Astrocyte (in vitro differentiated cells and primary cell): ENCODE results near the gene PADI2. TPM values are rescaled to one million over a fixed set of nuclear protein-coding genes. Genes with fewer than 3 reads are reported as not detected.

Experiments
- DNase-seq: peaks from one replicate; pipeline ENCODE4 v3.0.0-alpha.2; 2010; ENCODE audit warnings: low read depth
- FAIRE-seq: peaks from 2 replicates; lab custom pipeline; 2011; peaks lifted over from hg19 to GRCh38; lab: Jason Lieb, UNC
- H2AFZ ChIP-seq: 2 replicates; pipeline ENCODE4 v1.6.0; 2012; ENCODE audit warnings: low read depth, low read length, inconsistent platforms
- H3K27ac ChIP-seq: 2 replicates; pipeline ENCODE4 v1.5.1; 2011; ENCODE audit warnings: low read depth, low read length, inconsistent platforms
- H3K27me3 ChIP-seq: 2 replicates; pipeline ENCODE4 v1.6.0; 2011; ENCODE audit warnings: low read length, inconsistent platforms; ENCODE audit not compliant: insufficient read depth
- H3K36me3 ChIP-seq: 2 replicates; pipeline ENCODE4 v1.5.1; 2011; ENCODE audit warnings: low read length, inconsistent platforms; ENCODE audit not compliant: insufficient read depth
- H3K4me1 ChIP-seq: 2 replicates; pipeline ENCODE4 v1.5.1; 2011; ENCODE audit warnings: low read length, inconsistent platforms; ENCODE audit not compliant: insufficient read depth
- H3K4me2 ChIP-seq: 2 replicates; pipeline ENCODE4 v1.6.0; 2012; ENCODE audit warnings: low read length, inconsistent platforms
- H3K4me3 ChIP-seq: 2 replicates; pipeline ENCODE4 v1.5.1; 2011; ENCODE audit warnings: low read depth, mild to moderate bottlenecking, low read length, inconsistent platforms; ENCODE audit not compliant: insufficient read depth
- H3K79me2 ChIP-seq: 2 replicates; pipeline ENCODE4 v1.6.0; 2012; ENCODE audit warnings: mild to moderate bottlenecking, low read length, inconsistent platforms; ENCODE audit not compliant: insufficient read depth
- H3K9ac ChIP-seq: 2 replicates; pipeline ENCODE4 v1.6.0; 2012; ENCODE audit warnings: mild to moderate bottlenecking, low read length, inconsistent platforms
- H3K9me3 ChIP-seq: 2 replicates; pipeline ENCODE4 v1.5.1; 2012; ENCODE audit warnings: low read depth, mild to moderate bottlenecking, low read length, inconsistent platforms; ENCODE audit not compliant: insufficient read depth
- H4K20me1 ChIP-seq: 2 replicates; pipeline ENCODE4 v1.6.0; 2012; ENCODE audit warnings: low read length, inconsistent platforms; ENCODE audit not compliant: insufficient read depth
- H3K27ac Mint-ChIP-seq: one replicate; pipeline ENCODE4 v1.8.0; 2021; ENCODE audit warnings: mild to moderate bottlenecking, mixed read lengths; ENCODE audit not compliant: unreplicated experiment
- H3K27me3 Mint-ChIP-seq: one replicate; pipeline ENCODE4 v1.8.0; 2021; ENCODE audit warnings: low read depth, mixed read lengths; ENCODE audit not compliant: unreplicated experiment
- H3K36me3 Mint-ChIP-seq: one replicate; pipeline ENCODE4 v1.8.0; 2021; ENCODE audit warnings: low read depth, mixed read lengths; ENCODE audit not compliant: unreplicated experiment
- H3K4me1 Mint-ChIP-seq: one replicate; pipeline ENCODE4 v1.8.0; 2021; ENCODE audit warnings: low read depth, mixed read lengths; ENCODE audit not compliant: unreplicated experiment
- H3K4me3 Mint-ChIP-seq: one replicate; pipeline ENCODE4 v1.8.0; 2021; ENCODE audit warnings: mild to moderate bottlenecking, moderate library complexity, mixed read lengths; ENCODE audit not compliant: unreplicated experiment
- H3K9me3 Mint-ChIP-seq: one replicate; pipeline ENCODE4 v1.8.0; 2021; ENCODE audit warnings: mild to moderate bottlenecking, mixed read lengths; ENCODE audit not compliant: unreplicated experiment
- EZH2 ChIP-seq: IDR thresholded peaks from 2 replicates; pipeline ENCODE4 v1.6.1; 2012; ENCODE audit warnings: mild to moderate bottlenecking, low read length, inconsistent platforms; ENCODE audit not compliant: insufficient read depth
- total RNA-seq: library from RNA; stranded (reverse); gene quantifications from 2 replicates; pipeline ENCODE4 v1.2.1, GENCODE V29; 2021
- TF ChIP-seq, protein P1 (sequence below): IDR thresholded peaks from 2 replicates; pipeline ENCODE4 v1.5.1; 2011; ENCODE audit warnings: low read depth, mild to moderate bottlenecking, inconsistent platforms, low read length, moderate library complexity; ENCODE audit not compliant: insufficient read depth

Gene PADI2
- total RNA-seq, 1 donor from 2014 or later: 0.48 TPM

DNA sequence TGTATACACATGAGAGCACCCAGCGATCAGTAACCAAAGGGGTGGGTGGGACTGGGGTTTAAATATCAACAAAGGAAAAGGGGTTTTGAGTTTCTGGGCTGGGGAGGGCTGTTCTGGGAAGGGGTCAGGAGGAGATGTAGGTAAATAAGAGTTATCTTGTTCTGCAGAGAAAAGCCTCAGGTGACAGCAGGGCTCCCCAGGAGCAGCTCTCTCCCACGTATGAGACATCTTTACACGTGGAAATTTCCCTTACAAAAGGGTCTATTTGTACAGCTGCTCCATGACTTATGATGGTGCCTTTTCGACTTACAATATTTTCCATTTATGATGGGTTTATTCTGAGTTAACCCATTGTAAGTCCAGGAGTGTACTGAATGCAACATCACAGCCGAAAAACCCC is 16.3 kb upstream of the PADI2 start:
- Histone ChIP-seq H4K20me1 (no peaks in the 10 kb centered on the region), H3K9me3 (no peaks in the 10 kb centered on the region), H3K4me2 (no peak overlapping the region), H3K9ac (no peak overlapping the region), H3K36me3 (no peaks in the 10 kb centered on the region), H3K27me3 (no peaks in the 10 kb centered on the region), H3K4me3 (no peak overlapping the region), H3K79me2 (no peaks in the 10 kb centered on the region), H2AFZ (no peak overlapping the region), H3K4me1 (no peaks in the 10 kb centered on the region), H3K27ac (no peak overlapping the region)
- Mint-ChIP-seq H3K27me3 (peaks cover 23% of the 10 kb centered on the region), H3K4me1 (no peaks in the 10 kb centered on the region), H3K9me3 (peaks cover 3% of the 10 kb centered on the region), H3K36me3 (peaks cover 2% of the 10 kb centered on the region), H3K4me3 (no peak overlapping the region), H3K27ac (no peak overlapping the region)
- TF ChIP-seq, protein P1, sequence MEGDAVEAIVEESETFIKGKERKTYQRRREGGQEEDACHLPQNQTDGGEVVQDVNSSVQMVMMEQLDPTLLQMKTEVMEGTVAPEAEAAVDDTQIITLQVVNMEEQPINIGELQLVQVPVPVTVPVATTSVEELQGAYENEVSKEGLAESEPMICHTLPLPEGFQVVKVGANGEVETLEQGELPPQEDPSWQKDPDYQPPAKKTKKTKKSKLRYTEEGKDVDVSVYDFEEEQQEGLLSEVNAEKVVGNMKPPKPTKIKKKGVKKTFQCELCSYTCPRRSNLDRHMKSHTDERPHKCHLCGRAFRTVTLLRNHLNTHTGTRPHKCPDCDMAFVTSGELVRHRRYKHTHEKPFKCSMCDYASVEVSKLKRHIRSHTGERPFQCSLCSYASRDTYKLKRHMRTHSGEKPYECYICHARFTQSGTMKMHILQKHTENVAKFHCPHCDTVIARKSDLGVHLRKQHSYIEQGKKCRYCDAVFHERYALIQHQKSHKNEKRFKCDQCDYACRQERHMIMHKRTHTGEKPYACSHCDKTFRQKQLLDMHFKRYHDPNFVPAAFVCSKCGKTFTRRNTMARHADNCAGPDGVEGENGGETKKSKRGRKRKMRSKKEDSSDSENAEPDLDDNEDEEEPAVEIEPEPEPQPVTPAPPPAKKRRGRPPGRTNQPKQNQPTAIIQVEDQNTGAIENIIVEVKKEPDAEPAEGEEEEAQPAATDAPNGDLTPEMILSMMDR: no peak
- TF ChIP-seq EZH2: no peak
- DNase-seq (no peak), FAIRE-seq (no peak)

DNA sequence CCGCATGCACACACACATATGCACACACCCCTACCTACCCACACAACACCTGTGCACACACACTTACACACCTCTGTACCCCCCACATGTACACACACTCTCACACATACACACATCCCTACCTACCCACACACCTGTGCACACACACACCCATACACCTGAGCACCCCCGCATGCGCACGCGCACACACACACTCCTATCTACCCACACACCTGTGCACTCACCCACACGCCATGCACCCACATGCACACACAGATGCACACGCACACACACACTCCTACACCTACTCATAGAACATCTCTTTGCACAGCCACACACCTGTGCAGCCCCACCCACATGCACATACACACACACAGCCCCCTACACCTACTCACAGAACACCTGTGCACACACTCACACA is 15.5 kb upstream of the PADI2 start:
- no peak overlapping the region for H3K9ac ChIP-seq
- Mint-ChIP-seq H3K4me1 (no peaks in the 10 kb centered on the region), H3K36me3 (peaks cover 2% of the 10 kb centered on the region), H3K4me3 (no peak overlapping the region), H3K9me3 (peaks cover 3% of the 10 kb centered on the region), H3K27ac (no peak overlapping the region), H3K27me3 (peaks cover 23% of the 10 kb centered on the region)
- no peak for TF ChIP-seq EZH2
- TF ChIP-seq, protein P1: no peak
- H4K20me1 ChIP-seq: no peaks in the 10 kb centered on the region
- H3K4me2 ChIP-seq: no peak overlapping the region
- H2AFZ ChIP-seq: no peak overlapping the region
- no peak overlapping the region for H3K27ac ChIP-seq
- FAIRE-seq: no peak
- DNase-seq: no peak
- H3K27me3 ChIP-seq: no peaks in the 10 kb centered on the region
- H3K4me1 ChIP-seq: no peaks in the 10 kb centered on the region
- H3K4me3 ChIP-seq: no peak overlapping the region
- H3K9me3 ChIP-seq: no peaks in the 10 kb centered on the region
- H3K36me3 ChIP-seq: no peaks in the 10 kb centered on the region
- H3K79me2 ChIP-seq: no peaks in the 10 kb centered on the region

DNA sequence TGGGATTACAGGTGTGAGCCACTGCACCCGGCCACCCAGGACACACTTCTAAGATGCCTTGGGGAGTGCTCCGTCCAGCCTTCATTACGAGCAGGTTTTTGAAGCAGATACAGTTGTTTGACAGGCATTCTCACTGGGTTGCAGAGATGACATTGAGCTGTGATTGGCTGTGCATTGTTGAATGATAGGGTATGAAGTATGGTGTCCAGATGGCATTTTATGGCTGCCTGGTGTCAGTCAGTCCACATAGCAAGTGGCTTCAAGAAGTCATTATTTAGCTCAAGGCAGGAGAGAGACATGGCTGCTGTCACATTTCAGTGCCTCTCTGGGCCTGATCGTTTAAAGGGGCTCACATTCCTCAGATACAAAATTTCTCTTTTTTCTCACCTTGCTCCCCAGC is 14.8 kb upstream of the PADI2 start:
- peaks cover 3% of the 10 kb centered on the region for H3K9me3 Mint-ChIP-seq
- H3K36me3 ChIP-seq: no peaks in the 10 kb centered on the region
- H3K9me3 ChIP-seq: no peaks in the 10 kb centered on the region
- H4K20me1 ChIP-seq: no peaks in the 10 kb centered on the region
- H3K4me3 Mint-ChIP-seq: no peak overlapping the region
- peaks cover 6% of the 10 kb centered on the region for H3K4me1 Mint-ChIP-seq
- no peak for DNase-seq
- H3K27me3 ChIP-seq: no peaks in the 10 kb centered on the region
- no peak overlapping the region for H2AFZ ChIP-seq
- H3K9ac ChIP-seq: no peak overlapping the region
- no peak overlapping the region for H3K4me2 ChIP-seq
- FAIRE-seq: no peak
- peaks cover 22% of the 10 kb centered on the region for H3K27me3 Mint-ChIP-seq
- H3K27ac Mint-ChIP-seq: no peak overlapping the region
- H3K79me2 ChIP-seq: no peaks in the 10 kb centered on the region
- H3K4me3 ChIP-seq: no peak overlapping the region
- peaks cover 2% of the 10 kb centered on the region for H3K36me3 Mint-ChIP-seq
- TF ChIP-seq, protein P1: no peak
- no peak for TF ChIP-seq EZH2
- H3K27ac ChIP-seq: no peak overlapping the region
- peaks cover 6% of the 10 kb centered on the region for H3K4me1 ChIP-seq
